HL-60 (cell line): ENCODE results near the gene MYH10.

ENCODE experiments used
- DNase-seq, 2 experiments: peaks; one replicate each; pipeline ENCODE4 v3.0.0-alpha.2; 2010 to 2020; ENCODE audit warnings: low read depth in 1 of 2, low spot score in 1 of 2
- H3K27ac ChIP-seq: fragments of 250-450 bp; sonication (Bioruptor Pico); replicated peaks from 2 replicates; pipeline ENCODE4 v1.5.1; 2020; ENCODE audit warnings: mild to moderate bottlenecking, moderate library complexity
- H3K27me3 ChIP-seq: fragments of 250-450 bp; sonication (Bioruptor Pico); 2 replicates; pipeline ENCODE4 v1.5.1; 2021; ENCODE audit warnings: mild to moderate bottlenecking, moderate library complexity; ENCODE audit not compliant: insufficient read depth, poor library complexity, severe bottlenecking
- H3K4me3 ChIP-seq: replicated peaks from 2 replicates; pipeline ENCODE4 v1.5.1; 2011; ENCODE audit warnings: mild to moderate bottlenecking, control low read depth, low read length; ENCODE audit not compliant: insufficient read depth
- CTCF ChIP-seq: IDR thresholded peaks from one replicate; pipeline ENCODE4 v1.5.1; 2011; ENCODE audit warnings: low read length, control low read depth, inconsistent platforms; ENCODE audit not compliant: insufficient read depth
- GABPA ChIP-seq: IDR thresholded peaks from 2 replicates; pipeline ENCODE4 v1.6.1; 2012; ENCODE audit warnings: low read depth
- POLR2AphosphoS5 ChIP-seq: IDR thresholded peaks from 2 replicates; pipeline ENCODE4 v1.6.1; 2012; ENCODE audit warnings: low read depth
- REST ChIP-seq: IDR thresholded peaks from 2 replicates; pipeline ENCODE4 v1.6.1; 2012; ENCODE audit warnings: low read depth; ENCODE audit not compliant: insufficient replicate concordance
- SPI1 ChIP-seq: IDR thresholded peaks from 2 replicates; pipeline ENCODE4 v1.6.1; 2012; ENCODE audit warnings: low read depth, mild to moderate bottlenecking, borderline replicate concordance

The MYH10 gene

GRCh38 chr17:8499614-8500013, 130.9 kb downstream of the MYH10 start:
- Histone ChIP-seq H3K27me3 (no peaks in the 10 kb centered on the region), H3K27ac (no peak overlapping the region), H3K4me3 (no peak overlapping the region)
- no peak for DNase-seq
- TF ChIP-seq CTCF, result no peak

GRCh38 chr17:8499171-8499570, 131.4 kb downstream of the MYH10 start:
- Histone ChIP-seq H3K27me3 (no peaks in the 10 kb centered on the region), H3K27ac (no peak overlapping the region), H3K4me3 (no peak overlapping the region)
- TF ChIP-seq SPI1 (no peak), GABPA (no peak), POLR2AphosphoS5 (no peak), CTCF (no peak), REST (no peak)
- no peak for DNase-seq

GRCh38 chr17:8496081-8496480, 134.4 kb downstream of the MYH10 start:
- DNase-seq, result no peak
- H3K27me3 ChIP-seq, result no peaks in the 10 kb centered on the region
- TF ChIP-seq GABPA (no peak), POLR2AphosphoS5 (no peak), REST (no peak), CTCF (no peak)
- no peak overlapping the region for H3K27ac ChIP-seq
- no peak overlapping the region for H3K4me3 ChIP-seq

- no peak for TF ChIP-seq CTCF
- TF ChIP-seq REST, result no peak
- no peak for TF ChIP-seq POLR2AphosphoS5
- TF ChIP-seq SPI1, result no peak
- no peak for TF ChIP-seq GABPA
- no peak overlapping the region for H3K27ac ChIP-seq
- no peaks in the 10 kb centered on the region for H3K27me3 ChIP-seq
- no peak overlapping the region for H3K4me3 ChIP-seq
- no peak for DNase-seq
These were observed 135.9 kb downstream of the MYH10 start for GRCh38 chr17:8494506-8495111.
